ENCODE data around the gene CD33.

GRCh38 chr19:51185069-51185867 lies 39.6 kb upstream of the CD33 start:
- no peak for TF ChIP-seq CTCF (IDR thresholded peaks at IDR 0.05)
- no peak for TF ChIP-seq POLR2A (IDR thresholded peaks at IDR 0.05)
